HepG2 (cell line): ENCODE measurements around the gene PPP4R4. TPM values are rescaled to one million over a fixed set of nuclear protein-coding genes. Genes with fewer than 3 reads are reported as not detected.

ENCODE experiments used
- AHDC1 ChIP-seq: sonication (generic); formaldehyde crosslinking; IDR thresholded peaks from 2 replicates; pipeline ENCODE4 v1.5.1; 2020; ENCODE audit warnings: mild to moderate bottlenecking, missing genetic modification reagents, borderline replicate concordance
- EP300 ChIP-seq, 3 experiments: sonication (generic) in 1 of 3; formaldehyde crosslinking in 1 of 3; IDR thresholded peaks; 2 replicates each; pipeline versions ENCODE4 v1.5.1 to v1.6.1; 2011 to 2020; ENCODE audit warnings: low read depth in 2 of 3, low read length in 2 of 3, borderline replicate concordance in 1 of 3, improper control_type of control experiment in 1 of 3, mild to moderate bottlenecking in 1 of 3, missing genetic modification reagents in 1 of 3, moderate library complexity in 1 of 3
- FOXO1 ChIP-seq: sonication (generic); formaldehyde crosslinking; IDR thresholded peaks from 2 replicates; pipeline ENCODE4 v1.4.0; 2020; ENCODE audit warnings: missing genetic modification reagents
- GABPB1 ChIP-seq: IDR thresholded peaks from 2 replicates; pipeline ENCODE4 v1.6.1; 2016; ENCODE audit warnings: mild to moderate bottlenecking, missing genetic modification reagents, moderate library complexity, missing compliant biosample characterization
- HMGXB3 ChIP-seq: sonication (generic); formaldehyde crosslinking; IDR thresholded peaks from 2 replicates; pipeline ENCODE4 v1.4.0; 2020; ENCODE audit warnings: missing genetic modification reagents, borderline replicate concordance
- HNRNPLL ChIP-seq: fragments of 200-400 bp; formaldehyde crosslinking; IDR thresholded peaks from 2 replicates; pipeline ENCODE4 v1.6.1; 2017; ENCODE audit warnings: mild to moderate bottlenecking, low read depth, low read length; ENCODE audit not compliant: poor library complexity, severe bottlenecking
- TAF1 ChIP-seq: sonication (generic); formaldehyde crosslinking; IDR thresholded peaks from 2 replicates; pipeline ENCODE4 v1.4.0; 2020; ENCODE audit warnings: missing genetic modification reagents
- ZKSCAN8 ChIP-seq: IDR thresholded peaks from 2 replicates; pipeline ENCODE4 v1.6.1; 2016; ENCODE audit warnings: borderline replicate concordance, missing genetic modification reagents, missing compliant biosample characterization
- ZMAT5 ChIP-seq: sonication (generic); formaldehyde crosslinking; IDR thresholded peaks from 2 replicates; pipeline ENCODE4 v1.5.0; 2020; ENCODE audit warnings: mild to moderate bottlenecking, low read depth, missing genetic modification reagents, borderline replicate concordance
- ZNF33B ChIP-seq: sonication (generic); formaldehyde crosslinking; IDR thresholded peaks from 2 replicates; pipeline ENCODE4 v1.5.1; 2020; ENCODE audit warnings: mild to moderate bottlenecking, missing genetic modification reagents
- ZNF512 ChIP-seq: sonication (generic); formaldehyde crosslinking; IDR thresholded peaks from 2 replicates; pipeline ENCODE4 v1.4.0; 2020; ENCODE audit warnings: mild to moderate bottlenecking, missing genetic modification reagents
- ZNF580 ChIP-seq: IDR thresholded peaks from 2 replicates; pipeline ENCODE4 v1.6.1; 2016; ENCODE audit warnings: low read depth, borderline replicate concordance
- ZSCAN22 ChIP-seq: sonication (generic); formaldehyde crosslinking; IDR thresholded peaks from 2 replicates; pipeline ENCODE4 v1.4.0; 2020; ENCODE audit warnings: mild to moderate bottlenecking, missing genetic modification reagents
- polyA plus RNA-seq, 8 experiments: library from polyadenylated mRNA; depleted of rRNA in 3 of 8; stranded (reverse) in 7 of 8; unstranded in 1 of 8; fragments of >200 nt; fragmentation: Illumina TruSeq in 4 of 8; extraction: Trizol in 4 of 8; gene quantifications; 2 replicates each; pipeline versions ENCODE4 v1.2.1 to v1.2.3, GENCODE V29; 2011 to 2016; ENCODE audit warnings: low read depth in 4 of 8, missing spikeins in 1 of 8, mixed read lengths in 1 of 8; ENCODE audit not compliant: insufficient read depth in 1 of 8
- total RNA-seq, 5 experiments: library from RNA; depleted of rRNA; stranded (reverse); fragments of >200 nt; fragmentation: Illumina TruSeq; extraction: Trizol; gene quantifications; 2 replicates each; pipeline ENCODE4 v1.2.3, GENCODE V29; 2016; ENCODE audit warnings: low read depth in 1 of 5

Gene PPP4R4
- total and polyA plus RNA-seq, 2 of the 13 experiments (the other 11 are each of a cell fraction or from before 2014, with no cell fraction given), result 9.5 to 19.8 TPM

GRCh38 chr14:94316692-94317091 is 142.6 kb downstream of the PPP4R4 start (continued):
- TF ChIP-seq HMGXB3 (CRISPR knock-in tag), result no peak
- no peak for TF ChIP-seq AHDC1
- no peak for TF ChIP-seq HNRNPLL
- no peak for TF ChIP-seq ZKSCAN8 (CRISPR knock-in tag)
- TF ChIP-seq FOXO1 (CRISPR knock-in tag), result peak; percentile 20; the same call in 1 of the 2 replicates
- TF ChIP-seq ZMAT5, result no peak
- TF ChIP-seq ZSCAN22 (CRISPR knock-in tag), result no peak
- no peak for TF ChIP-seq TAF1 (CRISPR knock-in tag)
- no peak for TF ChIP-seq ZNF33B
- no peak for TF ChIP-seq ZNF580
- no peak for TF ChIP-seq GABPB1 (CRISPR knock-in tag)
- TF ChIP-seq EP300 (IDR thresholded peaks at IDR 0.05; ENCODE audit: low read depth in 2 of 2, low read length in 2 of 2), result peak in 1 of 2 experiments; percentile 7; a peak in 1 of 4 replicates
- TF ChIP-seq EP300 (CRISPR knock-in tag; IDR thresholded peaks at IDR 0.05; ENCODE audit: borderline replicate concordance), result no peak
- TF ChIP-seq ZNF512 (CRISPR knock-in tag), result no peak
